Measurements from ENCODE around the gene NCR1.
"Not testable (repeated sequence)": the region's sequence is repeated elsewhere in the genome, so short reads cannot be mapped to it uniquely, and the experiment has no call there.

Gene NCR1

GRCh38 chr19:54905803-54906511 lies at the start of gene NCR1:
Gene NCR1, plus strand, starts transcription at chr19:54906148. Its CDS starts 40 bp downstream, at chr19:54906188.
- no peak for DNase-seq (ENCODE audit: low read depth)

- not testable (repeated sequence) for DNase-seq (ENCODE audit: low read depth)
Observed at GRCh38 chr19:54858476-54858875, 47.5 kb upstream of the NCR1 start.

- DNase-seq (ENCODE audit: low read depth) = not testable (repeated sequence)
Observed at GRCh38 chr19:54859421-54859820, 46.5 kb upstream of the NCR1 start.

GRCh38 chr19:54863459-54863858 lies 42.5 kb upstream of the NCR1 start:
- not testable (repeated sequence) for DNase-seq (ENCODE audit: low read depth)

- DNase-seq (ENCODE audit: low read depth) = no peak
Observed at GRCh38 chr19:54871696-54872095, 34.3 kb upstream of the NCR1 start.

- DNase-seq (ENCODE audit: low read depth) = no peak
Observed at GRCh38 chr19:54873990-54874389, 32.0 kb upstream of the NCR1 start, which contains the start of gene FCAR. Gene FCAR, plus strand, starts transcription at chr19:54874235. Its CDS starts 55 bp downstream, at chr19:54874290.

GRCh38 chr19:54875506-54875905 lies 30.4 kb upstream of the NCR1 start:
- no peak for DNase-seq (ENCODE audit: low read depth)

GRCh38 chr19:54877471-54877870 lies 28.5 kb upstream of the NCR1 start:
- DNase-seq (ENCODE audit: low read depth) = no peak

- no peak for DNase-seq (ENCODE audit: low read depth)
Observed at GRCh38 chr19:54881884-54882283, 24.1 kb upstream of the NCR1 start.

- no peak for DNase-seq (ENCODE audit: low read depth)
Observed at GRCh38 chr19:54882758-54883157, 23.2 kb upstream of the NCR1 start.

GRCh38 chr19:54883228-54883627 lies 22.7 kb upstream of the NCR1 start:
- no peak for DNase-seq (ENCODE audit: low read depth)

GRCh38 chr19:54888239-54888638 lies 17.7 kb upstream of the NCR1 start:
- DNase-seq (ENCODE audit: low read depth) = no peak

- no peak for DNase-seq (ENCODE audit: low read depth)
Observed at GRCh38 chr19:54889566-54889965, 16.4 kb upstream of the NCR1 start.

- no peak for DNase-seq (ENCODE audit: low read depth)
Observed at GRCh38 chr19:54893406-54893805, 12.5 kb upstream of the NCR1 start.

GRCh38 chr19:54894106-54894505 lies 11.8 kb upstream of the NCR1 start:
- DNase-seq (ENCODE audit: low read depth) = not testable (repeated sequence)

- no peak for DNase-seq (ENCODE audit: low read depth)
Observed at GRCh38 chr19:54896036-54896435, 9.9 kb upstream of the NCR1 start.

GRCh38 chr19:54898685-54899084 lies 7.3 kb upstream of the NCR1 start:
- not testable (repeated sequence) for DNase-seq (ENCODE audit: low read depth)

GRCh38 chr19:54899646-54900045 lies 6.3 kb upstream of the NCR1 start:
- not testable (repeated sequence) for DNase-seq (ENCODE audit: low read depth)

GRCh38 chr19:54901153-54901552 lies 4.8 kb upstream of the NCR1 start:
- DNase-seq (ENCODE audit: low read depth) = not testable (repeated sequence)

GRCh38 chr19:54902061-54902460 lies 3.9 kb upstream of the NCR1 start:
- DNase-seq (ENCODE audit: low read depth) = no peak

- no peak for DNase-seq (ENCODE audit: low read depth)
Observed at GRCh38 chr19:54903303-54903702, 2.6 kb upstream of the NCR1 start.

- DNase-seq (ENCODE audit: low read depth) = not testable (repeated sequence)
Observed at GRCh38 chr19:54904261-54904660, 1.7 kb upstream of the NCR1 start.

GRCh38 chr19:54905421-54905802 lies 536 bp upstream of the NCR1 start:
- DNase-seq (ENCODE audit: low read depth) = no peak

- DNase-seq (ENCODE audit: low read depth) = no peak
Observed at GRCh38 chr19:54906819-54907218, 871 bp downstream of the NCR1 start.

Data from EH (cell line).